Omental fat pad (tissue), 4 donors: ENCODE measurements around the gene RERE. TPM values are rescaled to one million over a fixed set of nuclear protein-coding genes. Genes with fewer than 3 reads are reported as not detected.

Source experiments
- ATAC-seq: fragments of 150-250 bp; one replicate; pipeline ENCODE4 v1.9.1; 2016; ENCODE audit warnings: mild to moderate bottlenecking, moderate library complexity; ENCODE audit not compliant: low FRiP score
- DNase-seq: peaks from one replicate; pipeline ENCODE4 v3.0.0-alpha.2; 2019; ENCODE audit warnings: low spot score
- total RNA-seq, 4 donors: library from RNA; depleted of rRNA; stranded (reverse); fragments of >200 nt; gene quantifications; one replicate each; pipeline ENCODE4 v1.1.0, GENCODE V29; 2016
- TF ChIP-seq, protein P1 (sequence below), 3 donors: fragments of 450-650 bp; IDR thresholded peaks; one replicate each; pipeline ENCODE4 v1.5.1; 2016 to 2017; ENCODE audit warnings: antibody characterized with exemption in 3 of 3, mild to moderate bottlenecking in 3 of 3, moderate library complexity in 2 of 3

The RERE gene
- total RNA-seq, 4 donors from 2014 or later = 46.3 to 117 (median 55.4) TPM

GRCh38 chr1:8333246-8333987 lies 484.0 kb downstream of the RERE start:
- ATAC-seq (no peak), DNase-seq (no peak)
- TF ChIP-seq, protein P1, sequence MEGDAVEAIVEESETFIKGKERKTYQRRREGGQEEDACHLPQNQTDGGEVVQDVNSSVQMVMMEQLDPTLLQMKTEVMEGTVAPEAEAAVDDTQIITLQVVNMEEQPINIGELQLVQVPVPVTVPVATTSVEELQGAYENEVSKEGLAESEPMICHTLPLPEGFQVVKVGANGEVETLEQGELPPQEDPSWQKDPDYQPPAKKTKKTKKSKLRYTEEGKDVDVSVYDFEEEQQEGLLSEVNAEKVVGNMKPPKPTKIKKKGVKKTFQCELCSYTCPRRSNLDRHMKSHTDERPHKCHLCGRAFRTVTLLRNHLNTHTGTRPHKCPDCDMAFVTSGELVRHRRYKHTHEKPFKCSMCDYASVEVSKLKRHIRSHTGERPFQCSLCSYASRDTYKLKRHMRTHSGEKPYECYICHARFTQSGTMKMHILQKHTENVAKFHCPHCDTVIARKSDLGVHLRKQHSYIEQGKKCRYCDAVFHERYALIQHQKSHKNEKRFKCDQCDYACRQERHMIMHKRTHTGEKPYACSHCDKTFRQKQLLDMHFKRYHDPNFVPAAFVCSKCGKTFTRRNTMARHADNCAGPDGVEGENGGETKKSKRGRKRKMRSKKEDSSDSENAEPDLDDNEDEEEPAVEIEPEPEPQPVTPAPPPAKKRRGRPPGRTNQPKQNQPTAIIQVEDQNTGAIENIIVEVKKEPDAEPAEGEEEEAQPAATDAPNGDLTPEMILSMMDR (IDR thresholded peaks at IDR 0.05) = no peak

DNA sequence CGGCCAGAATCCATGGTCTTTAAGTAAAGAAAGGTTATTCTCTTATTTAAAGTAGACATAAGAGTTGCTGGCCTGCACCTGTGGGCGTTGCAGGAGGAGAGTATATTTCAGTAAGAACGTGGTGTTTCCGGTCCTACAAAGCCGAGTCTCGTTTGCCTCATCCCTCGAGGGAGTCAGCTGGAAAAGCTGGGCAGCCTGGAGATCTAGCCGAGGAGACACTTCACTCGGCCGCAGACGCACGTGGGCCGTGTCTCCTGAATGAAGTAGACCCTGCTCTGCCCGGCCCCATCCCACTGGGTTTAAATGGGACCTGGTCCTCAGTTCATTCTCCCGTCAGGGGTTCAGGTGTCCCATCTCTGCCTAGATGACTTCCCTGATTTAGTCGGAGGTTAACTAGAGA lies 484.6 kb downstream of the RERE start:
- ATAC-seq (no peak), DNase-seq (no peak)
- TF ChIP-seq, protein P1 (IDR thresholded peaks at IDR 0.05) = no peak

DNA sequence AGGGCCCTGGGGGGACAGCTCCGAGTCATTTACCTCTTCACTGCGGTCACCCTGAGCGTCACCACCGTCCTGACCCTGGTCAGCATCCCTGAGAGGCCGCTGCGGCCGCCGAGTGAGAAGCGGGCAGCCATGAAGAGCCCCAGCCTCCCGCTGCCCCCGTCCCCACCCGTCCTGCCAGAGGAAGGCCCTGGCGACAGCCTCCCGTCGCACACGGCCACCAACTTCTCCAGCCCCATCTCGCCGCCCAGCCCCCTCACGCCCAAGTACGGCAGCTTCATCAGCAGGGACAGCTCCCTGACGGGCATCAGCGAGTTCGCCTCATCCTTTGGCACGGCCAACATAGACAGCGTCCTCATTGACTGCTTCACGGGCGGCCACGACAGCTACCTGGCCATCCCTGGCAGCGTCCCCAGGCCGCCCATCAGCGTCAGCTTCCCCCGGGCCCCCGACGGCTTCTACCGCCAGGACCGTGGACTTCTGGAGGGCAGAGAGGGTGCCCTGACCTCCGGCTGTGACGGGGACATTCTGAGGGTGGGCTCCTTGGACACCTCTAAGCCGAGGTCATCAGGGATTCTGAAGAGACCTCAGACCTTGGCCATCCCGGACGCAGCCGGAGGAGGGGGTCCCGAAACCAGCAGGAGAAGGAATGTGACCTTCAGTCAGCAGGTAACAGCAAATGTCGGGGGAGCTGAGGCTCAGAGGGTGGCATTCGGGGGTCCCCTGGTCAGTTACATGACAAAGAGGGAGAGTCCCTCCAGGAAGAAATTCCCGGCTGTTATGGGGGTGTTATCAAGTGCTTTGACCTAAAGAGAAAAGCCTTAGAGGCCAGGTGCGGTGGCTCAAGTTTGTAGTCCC lies 486.9 kb downstream of the RERE start:
- TF ChIP-seq, protein P1 (IDR thresholded peaks at IDR 0.05) = no peak
- ATAC-seq (no peak), DNase-seq (no peak)

DNA sequence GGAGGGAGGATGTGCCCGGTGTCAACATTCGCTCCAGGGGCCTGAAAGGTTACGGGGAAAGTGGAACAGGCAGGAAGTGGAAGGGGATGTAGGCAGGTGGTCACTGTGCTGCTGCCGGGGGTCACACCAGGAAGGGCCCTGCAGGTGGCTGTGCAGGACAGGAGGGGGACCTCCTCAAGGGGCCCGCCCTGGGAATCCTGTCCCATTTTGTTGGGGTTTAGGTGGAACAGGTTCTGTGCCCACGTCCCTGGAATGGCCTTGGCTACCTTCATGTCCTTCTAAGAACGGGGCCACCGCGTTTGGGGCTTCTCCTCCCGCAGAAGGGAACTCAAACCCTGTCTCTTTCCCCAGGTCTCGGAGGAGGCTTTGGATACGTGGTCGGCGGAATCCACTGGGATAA lies 487.6 kb downstream of the RERE start:
- TF ChIP-seq, protein P1 (IDR thresholded peaks at IDR 0.05) = no peak
- DNase-seq (no peak), ATAC-seq (no peak)

- ATAC-seq = no peak
- TF ChIP-seq, protein P1 (IDR thresholded peaks at IDR 0.05) = no peak
- DNase-seq = no peak
These were observed 488.0 kb downstream of the RERE start for GRCh38 chr1:8329439-8329838.

DNA sequence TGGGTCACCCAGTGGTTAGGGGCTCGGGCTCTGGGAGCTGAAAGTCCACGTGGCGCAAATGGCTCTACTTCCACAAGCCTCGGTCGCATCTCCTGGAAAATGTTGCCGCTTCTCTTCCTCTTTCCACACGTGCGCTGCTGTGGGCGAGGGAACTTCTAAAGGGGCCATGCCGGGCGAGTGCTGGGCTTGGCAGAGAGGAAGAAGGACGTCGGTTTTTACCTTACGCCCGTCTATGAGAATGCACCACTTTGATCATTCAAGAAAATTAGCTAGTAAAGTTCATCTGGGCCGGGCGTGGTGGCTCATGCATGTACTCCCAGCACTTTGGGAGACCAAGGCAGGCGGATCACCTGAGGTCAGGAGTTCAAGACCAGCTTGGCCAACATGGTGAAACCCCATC lies 489.2 kb downstream of the RERE start:
- no peak for DNase-seq
- no peak for ATAC-seq
- TF ChIP-seq, protein P1 (IDR thresholded peaks at IDR 0.05) = no peak
